H9 (cell line): ENCODE measurements around the gene CEACAM20. TPM values are rescaled to one million over a fixed set of nuclear protein-coding genes. Genes with fewer than 3 reads are reported as not detected.

Source experiments
- DNase-seq: peaks from one replicate; pipeline ENCODE4 v3.0.0-alpha.2; 2017
- H2AFZ ChIP-seq: one replicate; pipeline ENCODE4 v1.6.1; 2013; ENCODE audit warnings: mild to moderate bottlenecking, low read length, control low read depth, moderate library complexity
- H2AK5ac ChIP-seq: 2 replicates; pipeline ENCODE4 v1.6.1; 2013; ENCODE audit warnings: low read length, control low read depth, mixed read lengths; ENCODE audit not compliant: insufficient read length
- H2BK120ac ChIP-seq: one replicate; pipeline ENCODE4 v1.6.1; 2013; ENCODE audit warnings: low read depth, mild to moderate bottlenecking, low read length, control low read depth, inconsistent platforms; ENCODE audit not compliant: poor library complexity, severe bottlenecking
- H2BK12ac ChIP-seq: 2 replicates; pipeline ENCODE4 v1.6.1; 2013; ENCODE audit warnings: low read length, control low read depth, mixed read lengths, low read depth; ENCODE audit not compliant: insufficient read length
- H2BK15ac ChIP-seq: 2 replicates; pipeline ENCODE4 v1.6.1; 2013; ENCODE audit warnings: low read depth, low read length, control low read depth
- H2BK20ac ChIP-seq: one replicate; pipeline ENCODE4 v1.6.1; 2013; ENCODE audit warnings: low read depth, mild to moderate bottlenecking, low read length, control low read depth, inconsistent platforms; ENCODE audit not compliant: poor library complexity, severe bottlenecking
- H2BK5ac ChIP-seq: 2 replicates; pipeline ENCODE4 v1.6.1; 2013; ENCODE audit warnings: low read length, control low read depth, mixed read lengths; ENCODE audit not compliant: insufficient read length
- H3K14ac ChIP-seq: 2 replicates; pipeline ENCODE4 v1.6.1; 2013; ENCODE audit warnings: low read length, control low read depth; ENCODE audit not compliant: insufficient read depth
- H3K18ac ChIP-seq: 2 replicates; pipeline ENCODE4 v1.6.1; 2013; ENCODE audit warnings: low read depth, mild to moderate bottlenecking, mixed read lengths, low read length, control low read depth; ENCODE audit not compliant: insufficient read length
- H3K23ac ChIP-seq: 2 replicates; pipeline ENCODE4 v1.6.1; 2013; ENCODE audit warnings: low read length, control low read depth, mixed read lengths, low read depth; ENCODE audit not compliant: insufficient read length
- H3K23me2 ChIP-seq: 2 replicates; pipeline ENCODE4 v1.6.1; 2013; ENCODE audit warnings: low read depth, mild to moderate bottlenecking, mixed read lengths, low read length, control low read depth; ENCODE audit not compliant: insufficient read length, poor library complexity, severe bottlenecking
- H3K27ac ChIP-seq: 2 replicates; pipeline ENCODE4 v1.5.1; 2013; ENCODE audit warnings: low read length, control low read depth, mixed read lengths, low read depth; ENCODE audit not compliant: insufficient read length
- H3K27me3 ChIP-seq: 2 replicates; pipeline ENCODE4 v1.6.1; 2013; ENCODE audit warnings: low read length, control low read depth, inconsistent platforms; ENCODE audit not compliant: insufficient read depth
- H3K4ac ChIP-seq: 2 replicates; pipeline ENCODE4 v1.6.1; 2013; ENCODE audit warnings: low read depth, mild to moderate bottlenecking, control low read depth, inconsistent platforms, low read length, moderate library complexity
- H3K4me1 ChIP-seq: 2 replicates; pipeline ENCODE4 v1.6.1; 2013; ENCODE audit warnings: low read length, control low read depth, inconsistent platforms; ENCODE audit not compliant: insufficient read depth
- H3K4me2 ChIP-seq: 2 replicates; pipeline ENCODE4 v1.6.1; 2013; ENCODE audit warnings: low read length, control low read depth, mixed read lengths; ENCODE audit not compliant: insufficient read length, insufficient read depth
- H3K56ac ChIP-seq: 2 replicates; pipeline ENCODE4 v1.6.1; 2013; ENCODE audit warnings: low read depth, mild to moderate bottlenecking, mixed read lengths, low read length, control low read depth; ENCODE audit not compliant: insufficient read length
- H3K79me1 ChIP-seq: 2 replicates; pipeline ENCODE4 v1.6.1; 2013; ENCODE audit warnings: low read depth, mild to moderate bottlenecking, moderate library complexity, low read length, control low read depth, inconsistent platforms; ENCODE audit not compliant: insufficient read depth, poor library complexity, severe bottlenecking
- H3K79me2 ChIP-seq: 2 replicates; pipeline ENCODE4 v1.6.1; 2013; ENCODE audit warnings: low read length, control low read depth, inconsistent platforms; ENCODE audit not compliant: insufficient read depth
- H3K9ac ChIP-seq: 2 replicates; pipeline ENCODE4 v1.6.1; 2013; ENCODE audit warnings: low read length, control low read depth, mixed read lengths; ENCODE audit not compliant: insufficient read length; ENCODE audit errors: extremely low read depth
- H3K9me3 ChIP-seq: one replicate; pipeline ENCODE4 v1.6.1; 2013; ENCODE audit warnings: low read depth, low read length, inconsistent platforms; ENCODE audit not compliant: control insufficient read depth
- H3T11ph ChIP-seq: one replicate; pipeline ENCODE4 v1.6.1; 2013; ENCODE audit warnings: mild to moderate bottlenecking, low read length, control low read depth, inconsistent platforms
- H4K20me1 ChIP-seq: one replicate; pipeline ENCODE4 v1.6.1; 2013; ENCODE audit not compliant: control insufficient read depth, insufficient read length, insufficient read depth
- H4K5ac ChIP-seq: 2 replicates; pipeline ENCODE4 v1.6.1; 2013; ENCODE audit warnings: low read depth, mild to moderate bottlenecking, mixed read lengths, low read length, control low read depth; ENCODE audit not compliant: insufficient read length
- H4K8ac ChIP-seq: replicated peaks from 2 replicates; pipeline ENCODE4 v1.6.1; 2013; ENCODE audit warnings: low read length, control low read depth, mixed read lengths, low read depth; ENCODE audit not compliant: insufficient read length
- H4K91ac ChIP-seq: 2 replicates; pipeline ENCODE4 v1.6.1; 2013; ENCODE audit warnings: low read depth, mild to moderate bottlenecking, moderate library complexity, mixed read lengths, low read length, control low read depth; ENCODE audit not compliant: insufficient read length
- H3K27ac Mint-ChIP-seq, 3 experiments: 2 replicates in 2 of 3; 3 replicates in 1 of 3; pipeline ENCODE4 v1.8.0; 2020 to 2021; ENCODE audit warnings: mixed read lengths in 3 of 3, mild to moderate bottlenecking in 1 of 3, moderate library complexity in 1 of 3
- H3K27me3 Mint-ChIP-seq: 2 replicates; pipeline ENCODE4 v1.8.0; 2021; ENCODE audit warnings: low read depth, mild to moderate bottlenecking, moderate library complexity, mixed read lengths
- H3K36me3 Mint-ChIP-seq, 3 experiments: 2 replicates in 2 of 3; 3 replicates in 1 of 3; pipeline ENCODE4 v1.8.0; 2020 to 2021; ENCODE audit warnings: low read depth in 3 of 3, mixed read lengths in 3 of 3; ENCODE audit not compliant: insufficient read depth in 1 of 3
- H3K4me1 Mint-ChIP-seq, 2 experiments: 2 replicates each; pipeline ENCODE4 v1.8.0; 2020; ENCODE audit warnings: mixed read lengths in 2 of 2
- H3K4me3 Mint-ChIP-seq, 2 experiments: 2 replicates in 1 of 2; 3 replicates in 1 of 2; pipeline ENCODE4 v1.8.0; 2020 to 2021; ENCODE audit warnings: mild to moderate bottlenecking in 2 of 2, mixed read lengths in 2 of 2, moderate library complexity in 1 of 2
- H3K9me3 Mint-ChIP-seq, 2 experiments: 2 replicates in 1 of 2; 3 replicates in 1 of 2; pipeline ENCODE4 v1.8.0; 2020; ENCODE audit warnings: mild to moderate bottlenecking in 2 of 2, mixed read lengths in 2 of 2, moderate library complexity in 1 of 2
- CTCF ChIP-seq: fragments of 200-600 bp; sonication (generic); conservative IDR thresholded peaks from 3 replicates; pipeline ENCODE4 v1.8.0; 2021; ENCODE audit warnings: antibody characterized with exemption, mild to moderate bottlenecking
- WGBS: extraction: QIAGEN DNeasy Blood & Tissue Kit; methylation state at CpG from one replicate; pipeline ENCODE4 v1.1.7; 2013; ENCODE audit warnings: missing lambda C conversion rate, low lambda C conversion rate, mixed read lengths; ENCODE audit not compliant: insufficient read length; ENCODE audit errors: extremely low coverage; 5-methylcytosine and 5-hydroxymethylcytosine counted together
- total RNA-seq: library from RNA; stranded (reverse); gene quantifications from 2 replicates; pipeline ENCODE4 v1.2.1, GENCODE V29; 2021

The CEACAM20 gene
- total RNA-seq, 1 experiment from 2014 or later: not detected

- no peaks in the 10 kb centered on the region; the same call in 1 of the 2 replicates for H3K27me3 ChIP-seq
- no peak overlapping the region for H2BK12ac ChIP-seq
- H3K23me2 ChIP-seq: no peaks in the 10 kb centered on the region
- H3K79me1 ChIP-seq: no peaks in the 10 kb centered on the region
- WGBS: no CpG with 5 or more reads among the region's 8 CpGs
- no peak overlapping the region for H3T11ph ChIP-seq
- no peaks in the 10 kb centered on the region for H3K79me2 ChIP-seq
- DNase-seq: no peak
- H2BK20ac ChIP-seq: no peak overlapping the region
- peaks cover 65% of the 10 kb centered on the region for H3K27me3 Mint-ChIP-seq
- no peak overlapping the region for H2AFZ ChIP-seq
- no peaks in the 10 kb centered on the region for H3K9me3 ChIP-seq
- H3K9me3 Mint-ChIP-seq: peaks cover 67 to 78% of the 10 kb centered on the region in 2 experiments
- no peaks in the 10 kb centered on the region for H3K4me1 Mint-ChIP-seq
- H4K5ac ChIP-seq: no peak overlapping the region
- no peak overlapping the region for H2BK15ac ChIP-seq
- H4K8ac ChIP-seq: no peak overlapping the region
- H3K36me3 Mint-ChIP-seq: no peaks in the 10 kb centered on the region; a peak in 2 of 7 replicates
- H2AK5ac ChIP-seq: no peak overlapping the region
- no peak overlapping the region for H4K91ac ChIP-seq
- H3K4me1 ChIP-seq: no peaks in the 10 kb centered on the region
- no peak overlapping the region for H3K27ac ChIP-seq
- H3K14ac ChIP-seq: no peak overlapping the region
- no peak overlapping the region for H3K18ac ChIP-seq
- no peak overlapping the region for H3K4me3 Mint-ChIP-seq
- H3K4ac ChIP-seq: no peak overlapping the region
- H3K56ac ChIP-seq: no peak overlapping the region
- H2BK5ac ChIP-seq: no peak overlapping the region
- no peak overlapping the region for H2BK120ac ChIP-seq
- H4K20me1 ChIP-seq: no peaks in the 10 kb centered on the region
- H3K9ac ChIP-seq: no peak overlapping the region
- no peak overlapping the region for H3K4me2 ChIP-seq
- no peak for TF ChIP-seq CTCF
- H3K27ac Mint-ChIP-seq: no peak overlapping the region; a peak in 1 of 7 replicates
- no peak overlapping the region for H3K23ac ChIP-seq
Measured at GRCh38 chr19:44540736-44541135, 11.3 kb upstream of the CEACAM20 start.
